GM19324 (cell line): ENCODE results near the gene TNS4.
"Not testable (repeated sequence)": the region's sequence is repeated elsewhere in the genome, so short reads cannot be mapped to it uniquely, and the experiment has no call there.

Experiments used
- ATAC-seq: cut with Tn5 transposase; IDR thresholded peaks from one replicate; pipeline ENCODE4 v1.9.1; 2021; ENCODE audit warnings: mild to moderate bottlenecking, moderate library complexity; ENCODE audit not compliant: unreplicated experiment, low FRiP score

Gene TNS4

GRCh38 chr17:40501499-40501911 lies at the start of gene TNS4:
TSS of gene TNS4 (minus strand) at chr17:40501623. CDS start at chr17:40496425, 5,198 bp downstream.
- ATAC-seq = no peak

- no peak for ATAC-seq
Observed at GRCh38 chr17:40550608-40551007, 49.2 kb upstream of the TNS4 start.

GRCh38 chr17:40548982-40549685 lies 47.7 kb upstream of the TNS4 start:
- no peak for ATAC-seq

- ATAC-seq = no peak
Observed at GRCh38 chr17:40548491-40548981, 47.1 kb upstream of the TNS4 start.

DNA sequence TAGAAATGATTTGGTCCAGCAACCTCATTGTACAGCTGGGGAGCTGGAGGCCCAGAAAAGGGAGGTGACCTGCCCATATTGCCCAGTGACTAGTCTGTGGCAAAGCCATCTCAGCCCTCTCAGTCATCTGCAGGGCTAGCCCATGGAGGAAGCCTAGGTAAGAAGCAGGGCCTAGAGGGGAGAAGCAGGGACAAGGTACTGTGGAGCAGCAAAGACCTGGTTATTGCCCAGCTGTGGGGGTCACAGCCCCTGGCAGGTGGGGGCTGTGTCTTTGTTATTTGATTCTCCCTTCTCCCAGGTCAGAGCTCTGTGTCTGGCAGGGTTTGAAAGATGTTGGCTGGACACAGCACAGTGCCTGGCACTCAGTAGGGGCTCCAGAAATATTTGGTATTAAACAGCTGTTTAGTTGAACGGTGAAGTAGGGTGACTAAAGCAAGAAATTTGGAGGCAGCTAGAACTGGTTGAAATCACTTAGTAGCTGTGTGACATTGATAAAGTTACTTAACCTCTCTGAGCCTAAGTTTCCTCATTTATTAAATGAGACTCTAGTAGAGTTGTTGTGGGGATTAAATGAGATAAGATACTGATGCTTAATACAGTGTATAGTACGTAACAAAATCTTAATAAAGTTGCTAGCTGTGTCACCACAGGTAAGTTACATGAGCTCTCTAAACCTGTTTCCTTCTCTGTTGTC lies 46.5 kb upstream of the TNS4 start:
- ATAC-seq = no peak

DNA sequence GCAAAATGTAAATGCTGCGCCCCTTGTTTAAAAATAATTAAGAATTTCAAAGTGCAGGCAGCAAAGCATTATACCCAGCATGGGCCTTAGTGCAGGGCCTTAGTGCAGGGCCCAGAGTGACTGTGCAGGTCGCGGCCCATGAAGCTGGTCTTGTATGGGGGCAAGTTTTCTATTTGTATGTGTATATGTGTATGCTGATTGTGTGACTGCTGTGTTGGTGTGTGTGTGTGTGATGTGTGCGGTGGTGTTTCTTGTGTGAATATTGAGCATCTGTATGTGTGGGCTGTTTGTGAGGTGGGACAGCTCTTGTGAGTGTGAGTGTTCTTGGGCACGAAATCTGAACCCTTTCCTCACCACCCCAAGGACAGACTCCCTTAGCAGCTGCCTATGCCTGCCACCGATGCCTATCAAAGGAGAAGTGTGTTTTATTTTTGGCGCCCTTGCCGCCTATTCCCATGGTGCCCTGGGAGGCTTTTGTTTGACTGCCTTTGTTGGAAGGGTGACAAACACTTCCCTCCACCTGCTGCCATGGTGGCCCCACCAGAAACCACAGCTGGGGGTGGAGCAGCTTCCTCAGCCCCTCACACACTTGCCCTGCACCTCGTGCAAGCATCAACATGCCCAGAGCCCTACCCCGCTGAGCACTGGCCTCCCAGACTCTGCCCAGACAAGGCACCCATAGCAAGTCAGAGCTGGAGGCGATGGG lies 45.8 kb upstream of the TNS4 start:
- ATAC-seq = peak; percentile 46

DNA sequence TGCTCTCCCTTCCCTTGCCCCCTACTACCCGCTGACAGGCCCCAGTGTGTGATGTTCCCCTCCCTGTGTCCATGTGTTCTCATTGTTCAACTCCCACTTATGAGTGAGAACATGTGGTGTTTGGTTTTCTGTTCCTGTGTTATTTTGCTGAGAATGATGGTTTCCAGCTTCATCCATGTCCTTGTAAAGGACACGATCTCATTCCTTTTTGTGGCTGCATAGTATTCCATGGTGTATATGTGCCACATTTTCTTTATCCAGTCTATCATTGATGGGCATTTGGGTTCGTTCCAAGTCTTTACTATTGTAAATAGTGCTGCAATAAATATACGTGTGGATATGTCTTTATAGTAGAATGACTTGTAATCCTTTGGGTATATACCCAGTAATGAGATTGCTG lies 45.1 kb upstream of the TNS4 start:
- not testable (repeated sequence) for ATAC-seq

DNA sequence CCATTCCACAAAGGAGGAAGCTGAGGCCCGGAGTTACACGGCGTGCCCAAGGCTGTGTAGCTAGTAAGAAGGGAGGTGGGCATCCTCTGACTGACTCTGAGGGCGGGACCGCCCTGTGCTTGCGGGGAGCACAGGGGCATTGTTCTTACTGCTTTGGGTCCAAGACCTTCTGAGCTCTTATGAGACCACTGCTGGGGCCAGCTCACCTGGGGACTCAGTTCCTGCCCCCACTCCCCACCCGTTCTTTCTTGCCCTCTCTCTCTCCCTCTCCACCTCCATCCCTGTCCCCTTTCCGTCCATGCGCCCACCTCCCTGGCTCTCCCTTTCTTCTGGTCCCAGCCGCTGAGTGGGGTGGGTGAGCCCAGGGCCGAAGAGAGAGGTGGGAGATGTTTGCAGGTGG lies 44.2 kb upstream of the TNS4 start:
- no peak for ATAC-seq

DNA sequence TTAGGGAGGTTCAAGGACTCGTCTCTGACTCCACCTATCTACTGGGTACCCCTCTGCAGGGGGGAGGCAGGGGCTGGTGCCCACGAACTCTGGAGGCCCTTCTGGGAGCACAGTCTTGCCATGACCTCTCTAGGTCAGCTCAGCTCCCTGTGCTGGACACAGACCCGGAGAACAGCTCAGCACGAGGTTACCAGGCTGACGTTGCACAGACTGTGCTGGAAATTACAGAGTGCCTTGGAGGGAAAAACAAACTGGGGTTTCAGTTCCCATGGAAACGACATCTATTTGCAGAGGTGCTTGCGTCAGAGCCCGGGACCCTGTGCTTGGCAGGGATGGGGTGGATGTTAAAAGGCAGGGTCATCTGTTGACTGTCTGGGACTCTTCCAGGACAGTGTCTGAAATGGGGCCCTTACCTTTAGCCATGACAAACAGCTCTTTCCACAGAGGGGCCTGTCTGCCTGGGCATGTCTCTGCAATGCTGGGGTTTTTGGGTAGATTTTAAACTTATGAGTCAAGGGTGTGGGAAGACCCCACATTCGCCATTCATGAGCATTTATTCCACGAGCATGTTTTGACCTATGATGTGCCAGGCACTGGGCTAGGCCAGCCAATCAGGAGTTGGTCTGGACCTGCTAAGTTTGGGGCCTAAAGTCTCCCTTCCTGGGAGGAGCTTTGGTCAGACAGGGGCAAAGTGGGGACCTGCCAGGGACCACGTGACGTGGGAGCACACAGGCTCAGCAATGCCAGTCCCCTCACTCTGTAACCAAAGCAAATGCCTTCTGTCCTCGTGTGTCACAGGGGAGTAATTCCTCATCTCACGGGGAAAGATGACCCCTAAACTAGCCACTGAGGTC lies 41.4 kb upstream of the TNS4 start:
- peak; percentile 44 for ATAC-seq

DNA sequence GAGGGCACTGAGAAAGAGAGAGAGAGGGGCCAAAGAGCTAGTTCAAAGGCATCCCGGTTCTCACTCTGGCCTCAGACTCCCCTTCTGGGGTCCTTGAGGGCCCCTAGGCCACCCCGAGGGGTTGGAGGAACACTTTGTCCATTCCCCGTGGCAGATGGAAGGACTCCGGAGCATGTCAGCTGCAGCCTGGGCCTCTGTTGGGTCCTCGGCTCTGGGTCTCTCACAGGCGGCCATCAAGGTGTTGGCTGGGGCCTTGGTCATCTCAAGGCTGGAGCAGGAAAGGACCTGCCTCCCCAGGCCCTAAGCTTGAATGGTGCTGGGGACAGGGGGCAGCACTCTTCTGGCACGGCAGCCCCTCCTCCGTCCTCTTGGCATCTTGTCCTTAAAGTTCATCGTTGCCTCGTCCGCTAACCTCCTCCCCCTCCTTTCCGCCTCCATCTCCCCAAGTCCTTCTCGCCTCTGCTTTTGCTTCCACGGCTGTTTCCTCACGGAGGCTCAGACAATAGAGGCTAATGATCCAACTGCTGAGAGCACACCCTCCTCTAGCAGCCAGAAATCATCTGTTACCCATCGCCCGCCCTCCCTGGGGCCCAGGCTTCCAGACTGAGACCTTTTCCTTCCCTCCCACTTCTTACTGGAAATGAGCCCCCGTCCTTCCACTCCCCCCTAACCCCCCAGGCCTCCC lies 40.6 kb upstream of the TNS4 start:
- ATAC-seq = no peak

DNA sequence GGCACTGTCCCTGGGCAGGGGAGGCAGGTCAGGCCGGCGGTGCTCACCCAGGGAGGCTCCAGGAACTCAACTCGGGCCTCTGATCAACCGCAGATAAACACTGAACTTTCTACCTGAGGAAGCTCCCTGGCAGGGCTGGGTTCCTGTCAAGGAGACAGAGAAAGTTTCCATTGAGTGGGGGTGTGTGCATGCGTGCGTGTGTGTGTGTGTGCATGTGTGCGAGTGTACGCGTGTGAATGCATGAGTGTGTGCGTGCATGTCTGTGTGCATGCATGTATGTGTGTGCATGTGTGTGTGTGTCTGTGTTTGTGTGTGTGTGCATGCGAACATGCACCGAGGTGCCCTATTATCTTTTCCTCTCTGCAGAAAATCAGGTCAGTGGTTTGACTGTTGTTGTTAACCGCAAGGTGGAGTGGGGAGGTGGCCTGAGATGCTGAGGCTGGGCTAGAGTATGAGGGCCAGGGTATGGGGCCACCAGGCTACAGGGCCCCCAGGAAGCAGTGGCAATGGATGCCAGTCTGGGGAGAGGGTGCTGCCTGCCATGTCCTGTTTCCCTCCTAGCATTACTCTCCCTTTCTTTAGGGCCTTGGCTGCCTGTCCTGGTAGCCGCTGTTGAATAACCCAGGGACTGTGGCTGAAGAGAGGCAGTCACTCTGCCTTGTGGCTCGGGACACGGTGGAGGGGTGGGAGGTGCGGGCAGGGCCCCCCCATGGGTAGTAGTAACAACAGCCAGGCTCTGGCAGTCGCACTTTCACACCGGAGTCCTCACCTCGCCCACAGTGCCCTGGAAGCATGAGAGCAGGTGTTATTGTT lies 39.8 kb upstream of the TNS4 start:
- ATAC-seq = no peak

GRCh38 chr17:40540448-40540847 lies 39.0 kb upstream of the TNS4 start:
- ATAC-seq = no peak

- no peak for ATAC-seq
Observed at GRCh38 chr17:40539711-40540411, 38.4 kb upstream of the TNS4 start.

- no peak for ATAC-seq
Observed at GRCh38 chr17:40538936-40539705, 37.7 kb upstream of the TNS4 start.

DNA sequence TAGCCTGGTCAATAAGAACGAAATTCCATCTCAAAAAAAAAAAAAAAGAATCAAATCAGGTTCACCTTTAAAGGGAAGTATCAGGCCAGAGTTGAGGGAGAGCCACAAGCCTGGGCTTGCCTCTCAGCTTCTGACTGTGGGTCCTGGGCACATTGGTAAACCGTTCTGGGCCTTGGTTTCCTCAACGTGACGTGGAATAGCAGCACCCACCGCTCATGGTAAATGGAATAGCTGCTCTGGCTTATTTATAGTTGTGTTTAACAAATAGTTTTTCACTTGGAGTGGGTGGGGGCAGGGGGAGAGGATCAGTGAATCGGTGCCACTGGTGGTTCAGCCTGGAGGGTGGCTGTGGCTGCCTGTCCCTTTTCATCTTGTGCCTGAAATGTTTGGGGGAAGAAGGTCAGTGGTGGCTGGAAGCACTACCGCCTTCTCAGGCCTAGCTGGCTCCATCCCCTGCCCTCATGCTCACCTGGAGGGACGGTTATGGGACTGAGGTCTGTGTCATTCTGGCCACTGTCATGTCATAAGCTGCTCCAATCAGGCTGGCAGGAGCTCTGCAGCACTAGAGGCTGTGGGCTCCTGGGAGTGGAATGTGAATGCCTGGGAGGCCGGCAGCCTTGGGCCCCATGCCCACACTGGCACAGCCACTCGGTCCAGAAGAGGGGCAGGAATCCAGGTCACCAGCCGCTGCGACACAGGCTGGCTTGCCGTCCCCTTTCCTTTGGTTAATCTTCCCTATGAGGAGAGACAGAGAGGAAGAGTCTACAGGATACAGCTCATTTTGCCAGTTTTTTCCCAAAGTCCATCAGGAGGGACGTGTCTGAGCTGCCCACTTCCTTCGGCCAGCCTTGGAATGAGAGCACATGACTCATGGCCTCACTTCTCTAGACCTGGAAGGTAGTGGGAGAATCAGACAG lies 36.9 kb upstream of the TNS4 start:
- no peak for ATAC-seq

DNA sequence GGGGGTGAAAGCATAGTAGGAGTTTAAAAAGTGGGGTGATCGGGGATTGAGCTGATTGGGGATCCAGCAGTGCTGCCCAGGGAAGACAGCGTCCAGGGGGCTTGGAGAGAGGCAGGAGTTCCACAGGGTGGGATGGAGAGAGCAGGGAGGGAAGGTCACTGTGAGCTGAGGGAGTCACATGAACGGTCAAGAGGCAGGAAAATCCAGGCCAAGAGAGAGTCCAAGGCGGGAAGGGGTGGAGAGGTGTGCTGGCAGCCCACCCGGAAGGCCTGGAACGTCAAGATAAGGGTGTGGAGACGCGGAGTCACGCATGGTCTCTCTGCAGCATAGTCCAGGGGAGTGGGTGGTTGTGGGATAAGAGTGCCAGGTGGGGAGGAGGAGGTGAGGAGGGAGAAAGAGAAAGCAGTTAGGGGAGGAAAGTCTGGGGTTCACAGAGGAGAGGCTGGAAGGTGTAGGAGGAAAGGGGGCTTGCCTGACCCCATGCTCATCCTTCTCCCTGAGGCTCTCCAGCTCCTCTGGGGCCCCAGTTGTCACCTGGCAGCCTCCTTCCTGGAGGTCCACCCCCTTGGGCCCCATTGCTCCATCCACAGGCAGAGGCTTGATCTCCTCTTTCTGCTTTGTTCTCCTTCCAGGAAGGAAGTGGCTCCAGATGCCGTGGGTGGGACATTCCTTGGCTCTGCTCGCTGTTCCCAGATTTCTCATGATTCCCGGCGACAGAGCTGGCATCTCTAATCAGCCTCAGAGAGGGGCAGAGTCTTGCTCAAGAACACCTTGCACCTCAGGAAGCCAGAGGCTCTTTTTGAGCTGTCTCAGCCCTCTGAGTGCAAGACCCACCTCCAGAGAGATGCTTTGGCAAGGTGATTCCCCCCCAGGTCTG lies 35.1 kb upstream of the TNS4 start:
- no peak for ATAC-seq
